Retinal pigment epithelial cell (primary cell): Measurements from ENCODE around the gene SMARCC1.

Experiments
- DNase-seq: peaks from one replicate; pipeline ENCODE4 v3.0.0-alpha.2; 2010; ENCODE audit warnings: low read depth
- H3K4me3 ChIP-seq: 2 replicates; pipeline ENCODE4 v1.5.1; 2011; ENCODE audit warnings: mild to moderate bottlenecking, low read length, control low read depth, moderate library complexity
- TF ChIP-seq, protein P1 (sequence below): conservative IDR thresholded peaks from 2 replicates; pipeline ENCODE4 v1.5.1; 2011; ENCODE audit warnings: low read depth, low read length, control low read depth, inconsistent platforms

Gene SMARCC1

DNA sequence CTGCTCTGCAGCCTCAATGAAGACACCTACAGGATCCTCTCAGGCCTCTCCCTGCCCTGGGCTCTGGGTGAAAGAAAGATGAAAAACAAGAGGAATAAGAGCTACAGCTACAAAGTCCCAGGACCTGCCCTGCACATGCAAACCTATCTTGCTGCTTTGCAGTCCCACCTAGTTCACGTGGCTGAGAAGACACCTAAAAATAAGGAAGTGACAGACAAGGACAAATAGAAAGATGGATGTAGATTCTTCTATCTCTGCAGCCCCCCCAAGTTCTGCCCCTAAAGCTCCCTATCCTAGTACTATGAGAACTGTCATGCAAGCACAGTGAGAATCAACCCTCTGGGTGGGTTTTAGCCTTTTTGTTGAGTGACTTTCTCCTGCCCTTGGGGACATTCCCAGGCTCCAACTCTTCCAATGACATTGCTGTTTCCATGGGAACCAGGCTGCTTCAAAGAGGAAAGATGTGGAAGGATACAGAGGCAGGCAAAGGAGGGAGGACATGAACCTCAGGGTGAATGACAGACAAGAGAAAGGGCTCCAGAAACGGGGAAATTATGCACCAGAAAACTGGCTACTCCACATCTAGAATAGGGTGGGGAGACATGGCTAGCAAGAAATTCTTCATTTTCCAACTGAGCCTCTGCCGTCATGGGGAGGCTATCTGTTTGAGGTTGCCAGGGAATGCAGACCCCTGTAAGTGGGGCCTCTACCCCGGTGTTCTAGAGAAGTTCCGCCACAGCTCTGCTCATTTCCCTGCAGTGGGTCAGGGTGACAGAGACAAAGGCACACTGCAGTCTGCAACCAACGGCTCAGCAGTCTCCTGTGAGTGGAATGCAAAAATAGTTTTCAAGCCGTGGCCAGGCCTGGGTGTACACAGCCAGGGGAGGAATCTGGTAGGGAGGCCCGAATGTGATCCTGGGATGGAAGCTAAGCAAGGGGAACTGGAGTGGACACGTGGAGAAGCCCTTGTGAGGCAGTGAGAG lies 208.2 kb downstream of the SMARCC1 start:
- TF ChIP-seq, protein P1, sequence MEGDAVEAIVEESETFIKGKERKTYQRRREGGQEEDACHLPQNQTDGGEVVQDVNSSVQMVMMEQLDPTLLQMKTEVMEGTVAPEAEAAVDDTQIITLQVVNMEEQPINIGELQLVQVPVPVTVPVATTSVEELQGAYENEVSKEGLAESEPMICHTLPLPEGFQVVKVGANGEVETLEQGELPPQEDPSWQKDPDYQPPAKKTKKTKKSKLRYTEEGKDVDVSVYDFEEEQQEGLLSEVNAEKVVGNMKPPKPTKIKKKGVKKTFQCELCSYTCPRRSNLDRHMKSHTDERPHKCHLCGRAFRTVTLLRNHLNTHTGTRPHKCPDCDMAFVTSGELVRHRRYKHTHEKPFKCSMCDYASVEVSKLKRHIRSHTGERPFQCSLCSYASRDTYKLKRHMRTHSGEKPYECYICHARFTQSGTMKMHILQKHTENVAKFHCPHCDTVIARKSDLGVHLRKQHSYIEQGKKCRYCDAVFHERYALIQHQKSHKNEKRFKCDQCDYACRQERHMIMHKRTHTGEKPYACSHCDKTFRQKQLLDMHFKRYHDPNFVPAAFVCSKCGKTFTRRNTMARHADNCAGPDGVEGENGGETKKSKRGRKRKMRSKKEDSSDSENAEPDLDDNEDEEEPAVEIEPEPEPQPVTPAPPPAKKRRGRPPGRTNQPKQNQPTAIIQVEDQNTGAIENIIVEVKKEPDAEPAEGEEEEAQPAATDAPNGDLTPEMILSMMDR = no peak
- no peak for DNase-seq
- H3K4me3 ChIP-seq = no peak overlapping the region

DNA sequence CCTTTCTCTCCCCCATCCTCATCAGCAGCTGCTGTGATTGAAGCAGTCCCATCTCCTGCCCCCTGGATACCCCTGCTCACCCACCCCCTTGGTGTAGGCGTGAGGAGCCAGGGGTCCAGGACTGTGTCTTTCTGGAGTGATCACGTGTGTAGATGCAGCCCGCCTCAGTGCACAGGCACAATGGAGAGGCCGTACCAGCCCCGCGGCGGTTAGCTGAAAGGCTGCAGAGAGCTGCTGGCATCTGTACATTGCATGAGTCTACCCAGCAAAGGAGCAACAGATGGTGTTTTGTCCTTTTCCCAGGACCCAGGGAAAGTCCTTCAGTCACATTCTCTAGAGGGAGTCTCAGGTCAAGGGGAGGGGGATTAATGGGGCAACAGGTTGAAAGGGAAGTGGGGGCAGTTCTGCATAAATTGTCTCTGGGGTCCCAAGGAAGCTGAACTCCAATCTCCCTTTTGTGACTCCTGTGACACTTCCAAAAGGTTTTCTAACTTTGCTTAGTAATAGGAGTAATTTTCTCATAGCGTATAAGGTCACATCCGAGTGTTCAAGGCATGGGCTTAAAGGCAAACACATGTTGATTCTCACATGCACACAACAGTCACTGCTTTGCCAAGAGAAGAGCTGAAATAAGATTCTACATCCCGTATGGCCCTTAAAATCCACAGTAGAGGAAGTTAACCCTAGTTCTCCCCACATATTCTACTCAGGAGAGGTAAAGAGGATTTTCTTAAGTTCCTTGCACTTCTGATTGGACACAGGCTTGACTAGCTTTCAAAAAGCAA lies 210.1 kb downstream of the SMARCC1 start:
- DNase-seq = no peak
- no peak overlapping the region for H3K4me3 ChIP-seq
- TF ChIP-seq, protein P1 = no peak

DNA sequence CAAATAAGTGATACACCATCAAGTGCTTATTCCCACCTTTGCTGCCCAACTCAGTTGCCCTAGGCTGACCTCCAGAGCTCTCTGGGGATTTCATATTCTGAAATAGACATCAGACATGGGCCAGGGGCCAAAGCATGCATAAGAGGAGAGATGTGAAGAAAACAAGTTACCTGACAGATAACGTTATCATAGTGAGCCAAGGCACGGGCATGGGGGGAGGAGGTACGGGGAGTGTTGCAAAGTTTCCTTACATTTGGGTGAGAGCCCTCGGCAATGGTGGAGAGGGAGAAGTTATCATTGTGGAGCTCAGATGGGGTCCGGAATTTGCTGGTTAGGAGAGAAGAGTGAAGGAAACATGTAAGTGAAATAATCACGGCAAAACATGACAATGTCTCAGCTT lies 212.8 kb downstream of the SMARCC1 start:
- DNase-seq = no peak
- no peak overlapping the region for H3K4me3 ChIP-seq
- TF ChIP-seq, protein P1 = no peak

DNA sequence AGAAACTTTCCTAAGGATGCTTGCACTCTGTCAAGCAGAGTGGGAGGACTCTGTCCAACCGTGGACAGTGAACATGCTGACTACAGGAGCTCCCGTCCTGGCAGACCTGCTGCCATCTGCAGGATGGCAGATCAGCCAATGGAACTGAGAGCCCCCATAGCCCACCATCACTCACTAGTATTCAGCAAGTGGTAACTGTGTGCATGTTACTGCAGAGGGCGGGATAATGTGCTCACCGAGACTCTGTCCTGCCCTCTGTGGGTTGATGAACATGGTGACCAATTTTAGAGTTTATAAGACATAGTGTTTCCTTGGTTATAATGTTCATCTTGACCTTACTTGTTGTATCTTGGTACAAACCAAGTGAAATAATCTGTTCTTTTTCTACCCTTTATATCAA lies 214.5 kb downstream of the SMARCC1 start:
- DNase-seq = no peak
- TF ChIP-seq, protein P1 = no peak
- H3K4me3 ChIP-seq = no peak overlapping the region

DNA sequence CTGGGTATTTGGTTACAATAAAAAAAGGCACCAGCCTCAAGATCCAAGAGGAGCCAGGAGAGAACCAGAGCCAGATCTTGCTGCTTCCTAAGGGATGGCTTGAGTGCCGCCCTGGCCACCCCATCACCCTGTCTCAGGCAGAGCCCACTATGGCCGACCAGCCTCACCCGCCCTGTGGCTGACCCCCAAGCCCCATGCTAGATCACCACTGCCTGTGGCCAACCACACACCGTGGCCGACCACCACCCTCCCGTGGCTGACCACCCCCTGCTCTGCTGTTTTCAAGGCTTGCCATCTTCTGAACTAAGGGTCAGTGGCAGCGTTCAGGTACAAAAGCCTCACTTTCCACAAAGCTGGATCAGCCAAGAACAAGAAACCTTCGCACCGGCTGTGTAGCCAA lies 215.0 kb downstream of the SMARCC1 start:
- no peak overlapping the region for H3K4me3 ChIP-seq
- DNase-seq = no peak
- TF ChIP-seq, protein P1 = no peak

DNA sequence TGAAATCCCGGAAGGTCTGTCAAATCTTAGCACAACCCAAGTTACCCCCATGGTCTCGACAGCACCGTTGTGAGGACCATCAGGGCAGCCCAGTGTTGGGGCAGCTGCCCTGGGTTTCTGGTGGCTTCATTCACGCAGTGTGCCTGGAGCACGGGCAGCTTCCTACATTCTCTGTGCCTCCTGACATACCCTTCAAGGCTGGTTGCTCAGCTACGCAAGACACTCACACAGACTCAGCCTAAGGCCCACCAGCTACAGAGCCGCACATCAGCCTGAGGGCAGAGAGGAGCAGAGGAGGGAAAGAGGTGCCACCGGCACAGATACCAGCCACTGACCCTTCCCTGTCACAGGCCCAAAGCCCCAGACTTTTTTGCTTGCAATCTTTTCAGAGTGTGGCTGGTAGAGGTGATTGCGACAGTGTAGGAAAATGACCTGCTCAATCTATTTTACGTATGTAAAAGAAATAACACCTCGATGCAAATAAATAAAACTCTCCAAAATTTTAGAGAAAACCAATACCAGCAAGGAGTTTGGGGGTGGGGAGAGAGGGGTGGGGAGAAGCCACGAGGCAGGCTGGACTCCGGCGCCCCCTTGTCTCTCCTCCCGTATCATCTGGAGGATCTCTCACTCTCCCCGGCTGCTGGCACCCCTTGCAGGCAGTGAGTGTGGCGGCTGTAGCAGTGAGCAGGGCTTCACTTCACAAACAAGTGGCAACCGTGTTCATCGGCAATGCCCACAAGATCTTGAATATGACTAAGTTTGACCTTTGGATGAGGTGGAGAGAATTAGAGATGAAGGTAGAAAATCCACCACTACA lies 215.8 kb downstream of the SMARCC1 start:
- no peak overlapping the region for H3K4me3 ChIP-seq
- TF ChIP-seq, protein P1 = no peak

More for the DNA sequence above, 215.8 kb downstream of the SMARCC1 start:
- no peak for DNase-seq
